Kidney (tissue), 14 donors: Measurements from ENCODE around the gene ADPRHL1. TPM values are rescaled to one million over a fixed set of nuclear protein-coding genes. Genes with fewer than 3 reads are reported as not detected.

Experiments used
- DNase-seq, 5 donors: peaks; one replicate each; pipeline ENCODE4 v3.0.0-alpha.2; 2013 to 2020
- FAIRE-seq: peaks from 2 replicates; lab custom pipeline; 2012; peaks lifted over from hg19 to GRCh38; lab: Jason Lieb, UNC
- H3K27ac ChIP-seq, 2 donors: one replicate each; pipeline ENCODE4 v1.7.0; 2013; ENCODE audit warnings: low read depth in 2 of 2, low read length in 2 of 2, inconsistent platforms in 1 of 2
- H3K27me3 ChIP-seq: one replicate; pipeline ENCODE4 v1.7.1; 2013; ENCODE audit warnings: low read length, inconsistent platforms; ENCODE audit not compliant: control insufficient read depth, insufficient read depth
- H3K36me3 ChIP-seq, 3 donors: one replicate each; pipeline versions ENCODE4 v1.7.0 to v1.7.1; 2013; ENCODE audit warnings: low read length in 3 of 3, control low read depth in 1 of 3, inconsistent platforms in 1 of 3; ENCODE audit not compliant: insufficient read depth in 3 of 3, control insufficient read depth in 2 of 3
- H3K4me1 ChIP-seq, 3 donors: one replicate each; pipeline versions ENCODE4 v1.7.0 to v1.7.1; 2013; ENCODE audit warnings: low read length in 3 of 3, inconsistent platforms in 1 of 3, low read depth in 1 of 3; ENCODE audit not compliant: control insufficient read depth in 2 of 3, insufficient read depth in 2 of 3
- H3K4me3 ChIP-seq, 3 donors: one replicate each; pipeline versions ENCODE4 v1.7.0 to v1.8.1; 2013; ENCODE audit warnings: low read length in 3 of 3, control low read depth in 1 of 3, inconsistent platforms in 1 of 3
- H3K9ac ChIP-seq, 3 donors: one replicate each; pipeline versions ENCODE4 v1.7.0 to v1.7.1; 2013; ENCODE audit warnings: low read length in 3 of 3, control low read depth in 1 of 3, inconsistent platforms in 1 of 3
- H3K9me3 ChIP-seq, 3 donors: one replicate each; pipeline versions ENCODE4 v1.7.0 to v1.7.1; 2013; ENCODE audit warnings: low read length in 3 of 3, control low read depth in 1 of 3, inconsistent platforms in 1 of 3; ENCODE audit not compliant: control insufficient read depth in 2 of 3, insufficient read depth in 1 of 3
- intact Hi-C: fragments of 100-400 bp; cut with DNase I; formaldehyde crosslinking; loops from one replicate; pipeline ENCODE4 v1.11.1; 2022
- polyA plus RNA-seq: library from polyadenylated mRNA; stranded (reverse); fragments of 350-450 nt; fragmentation: Illumina TruSeq; extraction: RNeasy Lipid Tissue Mini Kit (QIAGEN cat#74804); gene quantifications from one replicate; pipeline ENCODE4 v1.2.3, GENCODE V29; 2014; ENCODE audit warnings: low read depth, low replicate concordance; ENCODE audit not compliant: insufficient read depth
- total RNA-seq: library from RNA; stranded (reverse); fragmentation: NEBNext Ultra II Directional; extraction: Animal tissue kit (Norgen Biotek cat#: 25700); gene quantifications from one replicate; pipeline ENCODE4 v1.2.1, GENCODE V29; 2021
- TF ChIP-seq, protein P1 (sequence below): IDR thresholded peaks from 3 replicates; pipeline ENCODE4 v1.5.1; 2012; ENCODE audit warnings: mild to moderate bottlenecking, moderate library complexity, borderline replicate concordance; ENCODE audit not compliant: insufficient read depth; ENCODE audit errors: extremely low read depth
- donor health status: control.
- donor health status: control.
- donor health status: control.
- donor health status: control.
- donor health status: control.
- donor health status: DM: yes; HTN: yes; CAD: no.
- donor health status: Normal renal cell carcinoma (clear cell type).

Gene ADPRHL1
- total and polyA plus RNA-seq, 2 donors from 2014 or later, result 1.1 to 1.5 TPM

DNA sequence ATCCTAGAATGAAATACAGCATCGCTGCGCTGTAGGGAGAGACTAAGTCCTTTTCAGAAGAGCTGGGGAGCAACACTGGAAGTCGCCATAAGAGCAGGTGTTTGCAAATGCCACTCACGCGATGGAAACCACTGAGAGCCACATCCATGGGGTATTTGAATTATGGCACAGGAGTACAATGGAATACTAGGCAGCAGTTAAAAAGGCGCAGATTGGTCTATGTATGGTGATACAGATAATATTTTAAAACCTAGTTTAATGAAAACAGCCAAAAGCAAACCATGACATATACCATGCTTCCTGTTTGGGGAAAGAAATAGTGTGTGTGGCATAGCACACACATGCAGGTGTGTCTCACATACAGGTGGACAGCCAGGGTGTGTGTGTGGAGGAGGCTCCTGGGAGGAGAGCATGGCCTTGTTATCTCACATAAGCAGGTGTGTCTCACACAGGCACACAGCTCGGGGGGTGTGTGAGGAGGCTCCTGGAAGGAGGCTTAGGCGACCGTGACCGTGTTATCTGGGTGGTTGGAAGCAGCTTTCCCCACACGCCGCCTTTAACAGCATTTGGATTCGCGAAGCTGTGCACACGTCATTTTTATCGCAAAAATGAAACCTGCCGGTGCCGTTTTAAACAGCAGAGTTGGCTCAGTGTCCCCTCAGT lies 33.6 kb downstream of the ADPRHL1 start:
- TF ChIP-seq, protein P1, sequence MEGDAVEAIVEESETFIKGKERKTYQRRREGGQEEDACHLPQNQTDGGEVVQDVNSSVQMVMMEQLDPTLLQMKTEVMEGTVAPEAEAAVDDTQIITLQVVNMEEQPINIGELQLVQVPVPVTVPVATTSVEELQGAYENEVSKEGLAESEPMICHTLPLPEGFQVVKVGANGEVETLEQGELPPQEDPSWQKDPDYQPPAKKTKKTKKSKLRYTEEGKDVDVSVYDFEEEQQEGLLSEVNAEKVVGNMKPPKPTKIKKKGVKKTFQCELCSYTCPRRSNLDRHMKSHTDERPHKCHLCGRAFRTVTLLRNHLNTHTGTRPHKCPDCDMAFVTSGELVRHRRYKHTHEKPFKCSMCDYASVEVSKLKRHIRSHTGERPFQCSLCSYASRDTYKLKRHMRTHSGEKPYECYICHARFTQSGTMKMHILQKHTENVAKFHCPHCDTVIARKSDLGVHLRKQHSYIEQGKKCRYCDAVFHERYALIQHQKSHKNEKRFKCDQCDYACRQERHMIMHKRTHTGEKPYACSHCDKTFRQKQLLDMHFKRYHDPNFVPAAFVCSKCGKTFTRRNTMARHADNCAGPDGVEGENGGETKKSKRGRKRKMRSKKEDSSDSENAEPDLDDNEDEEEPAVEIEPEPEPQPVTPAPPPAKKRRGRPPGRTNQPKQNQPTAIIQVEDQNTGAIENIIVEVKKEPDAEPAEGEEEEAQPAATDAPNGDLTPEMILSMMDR, result no peak
- no peak for FAIRE-seq
- H3K27me3 ChIP-seq, result no peaks in the 10 kb centered on the region
- H3K9ac ChIP-seq, result no peak overlapping the region
- no peaks in the 10 kb centered on the region for H3K36me3 ChIP-seq
- peak in 1 of 5 donors; percentile 32 for DNase-seq
- H3K27ac ChIP-seq, result no peak overlapping the region
- H3K4me3 ChIP-seq, result no peak overlapping the region
- intact Hi-C loops, result no loop called here
- H3K4me1 ChIP-seq, result no peaks in the 10 kb centered on the region
- no peaks in the 10 kb centered on the region for H3K9me3 ChIP-seq

DNA sequence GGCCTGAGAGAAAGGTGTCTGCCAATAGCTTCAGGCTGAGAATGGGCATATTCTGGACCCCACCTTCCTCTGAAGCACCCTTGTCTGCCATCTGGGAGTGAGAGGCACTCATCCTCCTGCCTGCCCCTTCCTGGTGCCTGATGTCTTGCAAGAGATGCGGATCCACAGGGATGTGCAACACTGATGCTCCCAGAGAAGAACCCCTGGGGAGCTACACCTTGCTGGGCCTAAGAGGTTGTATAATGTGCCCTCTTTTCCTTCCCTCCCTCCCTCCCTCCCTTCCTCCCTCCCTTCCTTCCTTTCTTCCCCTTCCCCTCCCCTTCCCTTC lies 34.6 kb downstream of the ADPRHL1 start:
- H3K9me3 ChIP-seq, result no peaks in the 10 kb centered on the region
- no peak overlapping the region for H3K27ac ChIP-seq
- H3K9ac ChIP-seq, result no peak overlapping the region
- intact Hi-C loops, result no loop called here
- H3K27me3 ChIP-seq, result no peaks in the 10 kb centered on the region
- H3K4me1 ChIP-seq, result no peaks in the 10 kb centered on the region
- DNase-seq, result no peak
- no peaks in the 10 kb centered on the region for H3K36me3 ChIP-seq
- no peak for FAIRE-seq
- TF ChIP-seq, protein P1, result no peak
- no peak overlapping the region for H3K4me3 ChIP-seq

DNA sequence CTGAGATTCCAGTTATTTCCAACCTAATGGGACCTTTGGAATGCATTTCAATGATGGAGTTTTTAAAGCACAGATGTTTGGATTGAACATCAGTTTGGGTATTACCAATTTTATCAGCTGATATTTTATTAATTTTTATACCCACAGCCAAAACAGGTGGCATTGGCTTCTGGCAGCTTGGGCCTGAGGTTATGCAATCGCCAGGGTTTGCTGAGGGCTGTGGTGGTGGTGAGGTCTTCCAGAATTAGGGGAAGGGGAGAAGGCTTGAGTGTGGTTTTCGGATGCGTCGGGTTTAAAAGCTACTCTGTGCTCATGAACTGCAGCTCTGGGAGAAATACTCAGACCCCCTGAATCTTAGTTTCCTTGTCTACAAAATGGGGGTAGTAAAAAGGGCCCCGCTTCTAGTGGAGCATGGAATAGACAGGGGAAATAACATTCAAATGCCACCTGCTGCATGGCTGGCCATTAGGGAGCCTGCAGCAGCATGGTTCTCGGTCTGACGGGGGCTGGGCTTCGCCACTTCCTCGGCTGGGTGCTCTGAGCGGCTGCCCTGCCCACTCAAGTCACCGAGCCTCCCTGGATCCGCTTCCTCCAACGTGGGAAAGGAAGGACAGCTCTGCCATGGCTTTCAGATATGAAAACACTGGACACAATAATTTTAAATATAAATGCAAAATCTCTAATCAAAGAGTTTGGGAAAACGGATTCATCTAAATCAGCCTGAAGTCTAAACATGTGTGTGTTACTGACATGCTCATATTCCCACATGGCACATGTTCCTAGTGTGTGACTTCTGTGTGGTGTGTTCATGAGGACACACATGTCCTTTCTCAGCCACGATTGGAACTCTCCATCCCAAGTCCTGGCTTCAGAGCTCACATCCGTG lies 35.2 kb downstream of the ADPRHL1 start:
- DNase-seq (no peak), FAIRE-seq (no peak)
- TF ChIP-seq, protein P1, result no peak
- Histone ChIP-seq H3K36me3 (no peaks in the 10 kb centered on the region), H3K4me3 (no peak overlapping the region), H3K9me3 (no peaks in the 10 kb centered on the region), H3K9ac (no peak overlapping the region), H3K27me3 (no peaks in the 10 kb centered on the region), H3K27ac (no peak overlapping the region), H3K4me1 (no peaks in the 10 kb centered on the region)
- intact Hi-C loops, result no loop called here
